Left lung (tissue), 10 donors: ENCODE measurements around the gene SORCS1. TPM values are rescaled to one million over a fixed set of nuclear protein-coding genes. Genes with fewer than 3 reads are reported as not detected.

Source experiments
- ATAC-seq: fragments of 200-7000 bp; cut with Tn5 transposase; one replicate; pipeline ENCODE4 v1.9.1; 2020; ENCODE audit warnings: moderate library complexity
- DNase-seq, 4 donors: peaks; one replicate each; pipeline ENCODE4 v3.0.0-alpha.2; 2013 to 2020
- H3K27ac ChIP-seq, 2 donors: fragments of 200-600 bp; sonication (generic) in 1 of 2; one replicate each; pipeline versions ENCODE4 v1.5.0 to v1.8.0; 2020 to 2021
- H3K27me3 ChIP-seq, 2 donors: fragments of 200-600 bp; sonication (generic) in 1 of 2; one replicate each; pipeline versions ENCODE4 v1.5.0 to v1.8.0; 2020 to 2021
- H3K36me3 ChIP-seq, 2 donors: fragments of 200-600 bp; sonication (generic) in 1 of 2; one replicate each; pipeline versions ENCODE4 v1.5.0 to v1.8.0; 2020 to 2021
- H3K4me1 ChIP-seq, 2 donors: fragments of 200-600 bp; one replicate each; pipeline ENCODE4 v1.8.0; 2021
- H3K4me3 ChIP-seq, 2 donors: fragments of 200-600 bp; sonication (generic) in 1 of 2; one replicate each; pipeline versions ENCODE4 v1.5.0 to v1.8.0; 2020 to 2021; ENCODE audit warnings: mild to moderate bottlenecking in 1 of 2
- H3K9me3 ChIP-seq, 2 donors: fragments of 200-600 bp; sonication (generic) in 1 of 2; one replicate each; pipeline versions ENCODE4 v1.5.0 to v1.8.0; 2020 to 2021
- CTCF ChIP-seq, 2 donors: fragments of 200-600 bp; sonication (generic) in 1 of 2; IDR thresholded peaks; one replicate each; pipeline versions ENCODE4 v1.5.0 to v1.8.0; 2021; ENCODE audit warnings: antibody characterized with exemption in 2 of 2
- intact Hi-C, 2 donors: fragments of 100-400 bp; cut with DNase I; formaldehyde crosslinking; loops; one replicate each; pipeline versions ENCODE4 v1.11.2 to v1.14.2; 2022
- polyA plus RNA-seq, 6 donors: library from polyadenylated mRNA; unstranded; fragments of 120-200 nt; gene quantifications; one replicate each; pipeline ENCODE4 v1.2.1, GENCODE V29; 2013; ENCODE audit not compliant: insufficient read length in 6 of 6
- total RNA-seq, 2 donors: library from RNA; stranded (reverse); fragmentation: NEBNext Ultra II Directional; extraction: Animal tissue kit (Norgen Biotek cat#: 25700); gene quantifications; one replicate each; pipeline ENCODE4 v1.2.1, GENCODE V29; 2021
- donor health status: DM: no; HTN: yes; CAD: no.
- donor health status: DM: no; HTN: no; CAD: no.

Gene SORCS1
- total and polyA plus RNA-seq, 8 donors: 0.03 to 0.72 (median 0.21) TPM

GRCh38 chr10:107122703-107123102, 41.8 kb downstream of the SORCS1 start:
- no peak for ATAC-seq
- intact Hi-C loops: no loop called here
- no peak overlapping the region for H3K27ac ChIP-seq
- H3K4me1 ChIP-seq: no peaks in the 10 kb centered on the region
- TF ChIP-seq CTCF (IDR thresholded peaks at IDR 0.05): no peak
- H3K4me3 ChIP-seq: no peak overlapping the region
- no peaks in the 10 kb centered on the region for H3K27me3 ChIP-seq
- H3K9me3 ChIP-seq: no peaks in the 10 kb centered on the region
- no peak for DNase-seq
- H3K36me3 ChIP-seq: no peaks in the 10 kb centered on the region

- Histone ChIP-seq H3K9me3 (peaks cover 0 to 7% of the 10 kb centered on the region in 2 donors), H3K36me3 (no peaks in the 10 kb centered on the region), H3K4me3 (no peak overlapping the region), H3K27ac (no peak overlapping the region), H3K27me3 (no peaks in the 10 kb centered on the region), H3K4me1 (no peaks in the 10 kb centered on the region)
- intact Hi-C loops: no loop called here
- DNase-seq (no peak), ATAC-seq (no peak)
- TF ChIP-seq CTCF (IDR thresholded peaks at IDR 0.05): no peak
Observed at GRCh38 chr10:107118866-107119265, 45.6 kb downstream of the SORCS1 start.

- Histone ChIP-seq H3K36me3 (no peaks in the 10 kb centered on the region), H3K27me3 (no peaks in the 10 kb centered on the region), H3K4me3 (no peak overlapping the region), H3K9me3 (peaks cover 0 to 4% of the 10 kb centered on the region in 2 donors), H3K27ac (no peak overlapping the region), H3K4me1 (no peaks in the 10 kb centered on the region)
- DNase-seq: no peak
- TF ChIP-seq CTCF (IDR thresholded peaks at IDR 0.05): no peak
- intact Hi-C loops: no loop called here
- no peak for ATAC-seq
Observed at GRCh38 chr10:107104026-107104652, 60.4 kb downstream of the SORCS1 start.

- H3K36me3 ChIP-seq: no peaks in the 10 kb centered on the region
- no peak overlapping the region for H3K27ac ChIP-seq
- H3K4me3 ChIP-seq: no peak overlapping the region
- H3K4me1 ChIP-seq: no peaks in the 10 kb centered on the region
- intact Hi-C loops: no loop called here
- no peak for DNase-seq
- TF ChIP-seq CTCF (IDR thresholded peaks at IDR 0.05): no peak
- H3K9me3 ChIP-seq: no peaks in the 10 kb centered on the region
- no peaks in the 10 kb centered on the region for H3K27me3 ChIP-seq
- ATAC-seq: no peak
Observed at GRCh38 chr10:107103174-107104025, 61.1 kb downstream of the SORCS1 start.

- Histone ChIP-seq H3K9me3 (no peaks in the 10 kb centered on the region), H3K27me3 (no peaks in the 10 kb centered on the region), H3K36me3 (no peaks in the 10 kb centered on the region), H3K4me3 (no peak overlapping the region), H3K27ac (no peak overlapping the region), H3K4me1 (no peaks in the 10 kb centered on the region)
- no peak for DNase-seq
- intact Hi-C loops: no loop called here
- TF ChIP-seq CTCF (IDR thresholded peaks at IDR 0.05): no peak
- ATAC-seq: no peak
Observed at GRCh38 chr10:107098326-107098725, 66.2 kb downstream of the SORCS1 start.
